DOHH2 (cell line): ENCODE results near the gene CACNA2D4.

Source experiments
- EZH2phosphoT487 ChIP-seq: fragments of 200-600 bp; sonication (generic); IDR thresholded peaks from 2 replicates; pipeline ENCODE4 v1.6.1; 2017; ENCODE audit warnings: borderline replicate concordance, mild to moderate bottlenecking, antibody characterized with exemption, low read length, moderate library complexity, mixed read lengths
- TF ChIP-seq, protein P1 (sequence below): fragments of 200-600 bp; sonication (generic); IDR thresholded peaks from one replicate; pipeline ENCODE4 v1.5.1; 2014; ENCODE audit warnings: antibody characterized with exemption, mild to moderate bottlenecking, low read depth, low read length; ENCODE audit not compliant: poor library complexity, severe bottlenecking

DNA sequence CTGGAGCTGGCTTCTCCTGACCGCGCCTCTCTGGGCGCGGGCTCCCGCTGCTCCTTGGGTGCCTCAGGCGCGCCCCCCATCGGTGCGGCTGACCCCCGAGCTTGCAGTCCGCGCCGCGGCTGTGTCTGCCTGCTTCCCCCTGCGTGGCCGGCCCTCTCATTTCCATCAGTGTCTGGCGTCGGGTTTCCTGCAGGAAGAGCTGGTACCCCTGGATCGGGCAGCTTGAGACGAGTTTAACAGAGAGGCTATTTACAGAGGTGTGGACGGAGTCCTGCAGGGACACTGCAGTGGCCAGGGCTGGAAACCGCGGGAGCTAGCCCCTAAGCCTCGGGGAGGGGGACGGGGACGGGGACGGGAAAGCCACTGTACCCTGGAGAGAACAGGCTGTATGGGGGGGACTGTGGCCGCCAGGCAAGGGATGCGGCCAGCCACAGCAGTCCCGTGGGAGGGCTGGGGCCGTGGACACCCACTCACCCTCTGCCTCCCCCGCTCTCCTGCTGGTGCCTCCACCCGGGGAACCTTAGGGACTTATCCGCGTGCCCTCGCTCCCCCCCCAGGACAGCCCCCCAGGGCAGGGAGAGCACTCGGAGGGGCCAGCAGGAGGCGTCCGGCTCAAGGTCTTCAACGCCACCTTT, 3.7 kb upstream of the CACNA2D4 start:
- TF ChIP-seq, protein P1, sequence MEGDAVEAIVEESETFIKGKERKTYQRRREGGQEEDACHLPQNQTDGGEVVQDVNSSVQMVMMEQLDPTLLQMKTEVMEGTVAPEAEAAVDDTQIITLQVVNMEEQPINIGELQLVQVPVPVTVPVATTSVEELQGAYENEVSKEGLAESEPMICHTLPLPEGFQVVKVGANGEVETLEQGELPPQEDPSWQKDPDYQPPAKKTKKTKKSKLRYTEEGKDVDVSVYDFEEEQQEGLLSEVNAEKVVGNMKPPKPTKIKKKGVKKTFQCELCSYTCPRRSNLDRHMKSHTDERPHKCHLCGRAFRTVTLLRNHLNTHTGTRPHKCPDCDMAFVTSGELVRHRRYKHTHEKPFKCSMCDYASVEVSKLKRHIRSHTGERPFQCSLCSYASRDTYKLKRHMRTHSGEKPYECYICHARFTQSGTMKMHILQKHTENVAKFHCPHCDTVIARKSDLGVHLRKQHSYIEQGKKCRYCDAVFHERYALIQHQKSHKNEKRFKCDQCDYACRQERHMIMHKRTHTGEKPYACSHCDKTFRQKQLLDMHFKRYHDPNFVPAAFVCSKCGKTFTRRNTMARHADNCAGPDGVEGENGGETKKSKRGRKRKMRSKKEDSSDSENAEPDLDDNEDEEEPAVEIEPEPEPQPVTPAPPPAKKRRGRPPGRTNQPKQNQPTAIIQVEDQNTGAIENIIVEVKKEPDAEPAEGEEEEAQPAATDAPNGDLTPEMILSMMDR = no peak
- no peak for TF ChIP-seq EZH2phosphoT487
